ENCODE measurements around the gene SYNC. TPM values are rescaled to one million over a fixed set of nuclear protein-coding genes. Genes with fewer than 3 reads are reported as not detected.

SYNC gene
- total and polyA plus RNA-seq, 10 of the 15 experiments (the other 5 are each of a cell fraction or from before 2014, with no cell fraction given), result 0.04 to 0.12 (median 0.05) TPM; not detected in 7

- no peak for TF ChIP-seq CBX5 (IDR thresholded peaks at IDR 0.05; ENCODE audit: low read depth)
- TF ChIP-seq MYC (IDR thresholded peaks at IDR 0.05; ENCODE audit: insufficient read depth, insufficient read length, insufficient replicate concordance, low read length, severe bottlenecking), result no peak
- no peak for TF ChIP-seq NR2F1 (conservative IDR thresholded peaks at IDR 0.05)
- TF ChIP-seq, protein P1, sequence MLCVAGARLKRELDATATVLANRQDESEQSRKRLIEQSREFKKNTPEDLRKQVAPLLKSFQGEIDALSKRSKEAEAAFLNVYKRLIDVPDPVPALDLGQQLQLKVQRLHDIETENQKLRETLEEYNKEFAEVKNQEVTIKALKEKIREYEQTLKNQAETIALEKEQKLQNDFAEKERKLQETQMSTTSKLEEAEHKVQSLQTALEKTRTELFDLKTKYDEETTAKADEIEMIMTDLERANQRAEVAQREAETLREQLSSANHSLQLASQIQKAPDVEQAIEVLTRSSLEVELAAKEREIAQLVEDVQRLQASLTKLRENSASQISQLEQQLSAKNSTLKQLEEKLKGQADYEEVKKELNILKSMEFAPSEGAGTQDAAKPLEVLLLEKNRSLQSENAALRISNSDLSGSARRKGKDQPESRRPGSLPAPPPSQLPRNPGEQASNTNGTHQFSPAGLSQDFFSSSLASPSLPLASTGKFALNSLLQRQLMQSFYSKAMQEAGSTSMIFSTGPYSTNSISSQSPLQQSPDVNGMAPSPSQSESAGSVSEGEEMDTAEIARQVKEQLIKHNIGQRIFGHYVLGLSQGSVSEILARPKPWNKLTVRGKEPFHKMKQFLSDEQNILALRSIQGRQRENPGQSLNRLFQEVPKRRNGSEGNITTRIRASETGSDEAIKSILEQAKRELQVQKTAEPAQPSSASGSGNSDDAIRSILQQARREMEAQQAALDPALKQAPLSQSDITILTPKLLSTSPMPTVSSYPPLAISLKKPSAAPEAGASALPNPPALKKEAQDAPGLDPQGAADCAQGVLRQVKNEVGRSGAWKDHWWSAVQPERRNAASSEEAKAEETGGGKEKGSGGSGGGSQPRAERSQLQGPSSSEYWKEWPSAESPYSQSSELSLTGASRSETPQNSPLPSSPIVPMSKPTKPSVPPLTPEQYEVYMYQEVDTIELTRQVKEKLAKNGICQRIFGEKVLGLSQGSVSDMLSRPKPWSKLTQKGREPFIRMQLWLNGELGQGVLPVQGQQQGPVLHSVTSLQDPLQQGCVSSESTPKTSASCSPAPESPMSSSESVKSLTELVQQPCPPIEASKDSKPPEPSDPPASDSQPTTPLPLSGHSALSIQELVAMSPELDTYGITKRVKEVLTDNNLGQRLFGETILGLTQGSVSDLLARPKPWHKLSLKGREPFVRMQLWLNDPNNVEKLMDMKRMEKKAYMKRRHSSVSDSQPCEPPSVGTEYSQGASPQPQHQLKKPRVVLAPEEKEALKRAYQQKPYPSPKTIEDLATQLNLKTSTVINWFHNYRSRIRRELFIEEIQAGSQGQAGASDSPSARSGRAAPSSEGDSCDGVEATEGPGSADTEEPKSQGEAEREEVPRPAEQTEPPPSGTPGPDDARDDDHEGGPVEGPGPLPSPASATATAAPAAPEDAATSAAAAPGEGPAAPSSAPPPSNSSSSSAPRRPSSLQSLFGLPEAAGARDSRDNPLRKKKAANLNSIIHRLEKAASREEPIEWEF (IDR thresholded peaks at IDR 0.05; ENCODE audit: insufficient replicate concordance, low read depth, low read length), result no peak
- TF ChIP-seq JUND (IDR thresholded peaks at IDR 0.05; ENCODE audit: low read depth, low read length), result no peak
- peak; percentile 41; the same call in 1 of the 2 replicates for TF ChIP-seq CHD2 (IDR thresholded peaks at IDR 0.05; ENCODE audit: borderline replicate concordance, low read depth, low read length)
- 0 out of 2 replicates have a peak, but pooled peaks have one; percentile 11 for TF ChIP-seq LARP7 (IDR thresholded peaks at IDR 0.05)
- TF ChIP-seq KAT2A (conservative IDR thresholded peaks at IDR 0.05; ENCODE audit: control insufficient read depth, low read depth, low read length), result no peak
- no peak for TF ChIP-seq KDM1A (IDR thresholded peaks at IDR 0.05; ENCODE audit: borderline replicate concordance)
- TF ChIP-seq, protein P2, sequence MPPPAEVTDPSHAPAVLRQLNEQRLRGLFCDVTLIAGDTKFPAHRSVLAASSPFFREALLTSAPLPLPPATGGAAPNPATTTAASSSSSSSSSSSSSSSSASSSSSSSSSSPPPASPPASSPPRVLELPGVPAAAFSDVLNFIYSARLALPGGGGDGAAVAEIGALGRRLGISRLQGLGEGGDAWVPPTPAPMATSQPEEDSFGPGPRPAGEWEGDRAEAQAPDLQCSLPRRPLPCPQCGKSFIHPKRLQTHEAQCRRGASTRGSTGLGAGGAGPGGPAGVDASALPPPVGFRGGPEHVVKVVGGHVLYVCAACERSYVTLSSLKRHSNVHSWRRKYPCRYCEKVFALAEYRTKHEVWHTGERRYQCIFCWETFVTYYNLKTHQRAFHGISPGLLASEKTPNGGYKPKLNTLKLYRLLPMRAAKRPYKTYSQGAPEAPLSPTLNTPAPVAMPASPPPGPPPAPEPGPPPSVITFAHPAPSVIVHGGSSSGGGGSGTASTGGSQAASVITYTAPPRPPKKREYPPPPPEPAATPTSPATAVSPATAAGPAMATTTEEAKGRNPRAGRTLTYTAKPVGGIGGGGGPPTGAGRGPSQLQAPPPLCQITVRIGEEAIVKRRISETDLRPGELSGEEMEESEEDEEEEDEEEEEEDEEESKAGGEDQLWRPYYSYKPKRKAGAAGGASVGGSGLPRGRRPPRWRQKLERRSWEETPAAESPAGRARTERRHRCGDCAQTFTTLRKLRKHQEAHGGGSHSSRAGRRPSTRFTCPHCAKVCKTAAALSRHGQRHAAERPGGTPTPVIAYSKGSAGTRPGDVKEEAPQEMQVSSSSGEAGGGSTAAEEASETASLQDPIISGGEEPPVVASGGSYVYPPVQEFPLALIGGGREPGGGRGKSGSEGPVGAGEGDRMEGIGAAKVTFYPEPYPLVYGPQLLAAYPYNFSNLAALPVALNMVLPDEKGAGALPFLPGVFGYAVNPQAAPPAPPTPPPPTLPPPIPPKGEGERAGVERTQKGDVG (CRISPR knock-in tag; IDR thresholded peaks at IDR 0.05), result no peak
- TF ChIP-seq TARDBP (IDR thresholded peaks at IDR 0.05; ENCODE audit: borderline replicate concordance), result no peak
- peak; percentile 93 for TF ChIP-seq TAF1 (IDR thresholded peaks at IDR 0.05; ENCODE audit: borderline replicate concordance, low read depth, low read length)
- TF ChIP-seq, protein P3, sequence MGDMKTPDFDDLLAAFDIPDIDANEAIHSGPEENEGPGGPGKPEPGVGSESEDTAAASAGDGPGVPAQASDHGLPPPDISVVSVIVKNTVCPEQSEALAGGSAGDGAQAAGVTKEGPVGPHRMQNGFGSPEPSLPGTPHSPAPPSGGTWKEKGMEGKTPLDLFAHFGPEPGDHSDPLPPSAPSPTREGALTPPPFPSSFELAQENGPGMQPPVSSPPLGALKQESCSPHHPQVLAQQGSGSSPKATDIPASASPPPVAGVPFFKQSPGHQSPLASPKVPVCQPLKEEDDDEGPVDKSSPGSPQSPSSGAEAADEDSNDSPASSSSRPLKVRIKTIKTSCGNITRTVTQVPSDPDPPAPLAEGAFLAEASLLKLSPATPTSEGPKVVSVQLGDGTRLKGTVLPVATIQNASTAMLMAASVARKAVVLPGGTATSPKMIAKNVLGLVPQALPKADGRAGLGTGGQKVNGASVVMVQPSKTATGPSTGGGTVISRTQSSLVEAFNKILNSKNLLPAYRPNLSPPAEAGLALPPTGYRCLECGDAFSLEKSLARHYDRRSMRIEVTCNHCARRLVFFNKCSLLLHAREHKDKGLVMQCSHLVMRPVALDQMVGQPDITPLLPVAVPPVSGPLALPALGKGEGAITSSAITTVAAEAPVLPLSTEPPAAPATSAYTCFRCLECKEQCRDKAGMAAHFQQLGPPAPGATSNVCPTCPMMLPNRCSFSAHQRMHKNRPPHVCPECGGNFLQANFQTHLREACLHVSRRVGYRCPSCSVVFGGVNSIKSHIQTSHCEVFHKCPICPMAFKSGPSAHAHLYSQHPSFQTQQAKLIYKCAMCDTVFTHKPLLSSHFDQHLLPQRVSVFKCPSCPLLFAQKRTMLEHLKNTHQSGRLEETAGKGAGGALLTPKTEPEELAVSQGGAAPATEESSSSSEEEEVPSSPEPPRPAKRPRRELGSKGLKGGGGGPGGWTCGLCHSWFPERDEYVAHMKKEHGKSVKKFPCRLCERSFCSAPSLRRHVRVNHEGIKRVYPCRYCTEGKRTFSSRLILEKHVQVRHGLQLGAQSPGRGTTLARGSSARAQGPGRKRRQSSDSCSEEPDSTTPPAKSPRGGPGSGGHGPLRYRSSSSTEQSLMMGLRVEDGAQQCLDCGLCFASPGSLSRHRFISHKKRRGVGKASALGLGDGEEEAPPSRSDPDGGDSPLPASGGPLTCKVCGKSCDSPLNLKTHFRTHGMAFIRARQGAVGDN (IDR thresholded peaks at IDR 0.05), result no peak
- TF ChIP-seq SMARCA5 (IDR thresholded peaks at IDR 0.05), result no peak
- TF ChIP-seq BHLHE40 (IDR thresholded peaks at IDR 0.05; ENCODE audit: borderline replicate concordance in 1 of 2, low read depth in 2 of 2, low read length in 1 of 2), result no peak
- TF ChIP-seq, protein P4, sequence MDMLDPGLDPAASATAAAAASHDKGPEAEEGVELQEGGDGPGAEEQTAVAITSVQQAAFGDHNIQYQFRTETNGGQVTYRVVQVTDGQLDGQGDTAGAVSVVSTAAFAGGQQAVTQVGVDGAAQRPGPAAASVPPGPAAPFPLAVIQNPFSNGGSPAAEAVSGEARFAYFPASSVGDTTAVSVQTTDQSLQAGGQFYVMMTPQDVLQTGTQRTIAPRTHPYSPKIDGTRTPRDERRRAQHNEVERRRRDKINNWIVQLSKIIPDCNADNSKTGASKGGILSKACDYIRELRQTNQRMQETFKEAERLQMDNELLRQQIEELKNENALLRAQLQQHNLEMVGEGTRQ (IDR thresholded peaks at IDR 0.05; ENCODE audit: borderline replicate concordance, low read depth, low read length), result no peak
Measured at GRCh38 chr1:32650248-32650751, 52.3 kb downstream of the SYNC start, which contains the start of gene ZBTB8OS (continued).

Data from GM12878 (cell line).